HepG2 (cell line): Measurements from ENCODE around the gene VSNL1. TPM values are rescaled to one million over a fixed set of nuclear protein-coding genes. Genes with fewer than 3 reads are reported as not detected.

Source experiments
- ATAC-seq: fragments of 200-7000 bp; cut with Tn5 transposase; 3 replicates; pipeline ENCODE4 v1.9.1; 2020; ENCODE audit warnings: mild to moderate bottlenecking, moderate library complexity
- BruUV-seq: library from RNA; stranded (reverse); fragments of 400-500 nt; replicated peaks from 2 replicates; lab custom pipeline; 2021; lab: Mats Ljungman, UMichigan
- CTCF ChIA-PET: fragments of 300-600 bp; formaldehyde crosslinking; extraction: SDS; loops from one replicate; lab custom pipeline; 2021; ENCODE audit warnings: low total read pairs, inconsistent platforms, low intra/inter-chr PET ratio; lab: Yijun Ruan, JAX
- POLR2A ChIA-PET: fragments of 350-600 bp; sonication (Branson Sonifier 250); formaldehyde crosslinking; loops from one replicate; lab custom pipeline; 2020; ENCODE audit warnings: antibody characterized with exemption, inconsistent platforms; lab: Yijun Ruan, JAX
- DNase-seq: peaks from one replicate; pipeline ENCODE4 v3.0.0-alpha.2; 2015; ENCODE audit warnings: low spot score
- FAIRE-seq: peaks from 3 replicates; lab custom pipeline; 2011; peaks lifted over from hg19 to GRCh38; lab: Jason Lieb, UNC
- H2AFZ ChIP-seq: one replicate; pipeline ENCODE4 v1.6.1; 2011; ENCODE audit warnings: low read length, inconsistent platforms
- H3K27ac ChIP-seq: fragments of 300-600 bp; 3 replicates; pipeline ENCODE4 v1.8.0; 2011; ENCODE audit warnings: mixed run types, mild to moderate bottlenecking, mixed read lengths, low read length, inconsistent platforms; ENCODE audit not compliant: insufficient read depth; ENCODE audit errors: extremely low read length
- H3K27me3 ChIP-seq, 2 experiments: fragments of 200-600 bp in 1 of 2; 2 replicates in 1 of 2; 3 replicates in 1 of 2; pipeline versions ENCODE4 v1.6.0 to v1.8.0; 2011; ENCODE audit warnings: low read length in 2 of 2, mild to moderate bottlenecking in 2 of 2, moderate library complexity in 2 of 2, inconsistent platforms in 1 of 2; ENCODE audit not compliant: insufficient read depth in 2 of 2, control insufficient read depth in 1 of 2
- H3K36me3 ChIP-seq, 2 experiments: fragments of 200-600 bp in 1 of 2; replicated peaks in 1 of 2; 2 replicates in 1 of 2; 3 replicates in 1 of 2; pipeline versions ENCODE4 v1.5.1 to v1.8.0; 2011; ENCODE audit warnings: low read length in 2 of 2, inconsistent platforms in 1 of 2; ENCODE audit not compliant: insufficient read depth in 2 of 2, control insufficient read depth in 1 of 2
- H3K4me1 ChIP-seq: 2 replicates; pipeline ENCODE4 v1.5.1; 2012; ENCODE audit warnings: low read length, inconsistent platforms; ENCODE audit not compliant: insufficient read depth
- H3K4me2 ChIP-seq: 2 replicates; pipeline ENCODE4 v1.6.0; 2011; ENCODE audit warnings: low read depth, low read length, inconsistent platforms
- H3K4me3 ChIP-seq, 3 experiments: fragments of 200-600 bp in 1 of 3; sonication (generic), shearing (Covaris generic) in 1 of 3; replicated peaks in 1 of 3; 2 replicates each; pipeline ENCODE4 v1.5.1; 2011 to 2016; ENCODE audit warnings: low read length in 3 of 3, inconsistent platforms in 2 of 3, low read depth in 2 of 3, mild to moderate bottlenecking in 2 of 3, control low read depth in 1 of 3, mixed read lengths in 1 of 3; ENCODE audit not compliant: insufficient read depth in 1 of 3
- H3K79me2 ChIP-seq: one replicate; pipeline ENCODE4 v1.6.1; 2011; ENCODE audit warnings: low read length, inconsistent platforms; ENCODE audit not compliant: insufficient read depth
- H3K9ac ChIP-seq: 2 replicates; pipeline ENCODE4 v1.6.0; 2011; ENCODE audit warnings: mild to moderate bottlenecking, low read depth, low read length, inconsistent platforms; ENCODE audit not compliant: insufficient read depth
- H3K9me3 ChIP-seq: 2 replicates; pipeline ENCODE4 v1.5.1; 2012; ENCODE audit warnings: mild to moderate bottlenecking, low read length
- H4K20me1 ChIP-seq: 2 replicates; pipeline ENCODE4 v1.6.0; 2011; ENCODE audit warnings: inconsistent platforms, mild to moderate bottlenecking, low read length, moderate library complexity; ENCODE audit not compliant: insufficient read depth
- CEBPB ChIP-seq: IDR thresholded peaks from 2 replicates; pipeline ENCODE4 v1.6.1; 2011; ENCODE audit warnings: low read depth, low read length, improper control_type of control experiment, borderline replicate concordance
- RBM22 ChIP-seq: fragments of 200-400 bp; formaldehyde crosslinking; optimal IDR thresholded peaks from 2 replicates; pipeline ENCODE3; 2017; ENCODE audit warnings: mild to moderate bottlenecking, low read length, moderate library complexity
- SRSF9 ChIP-seq: fragments of 200-400 bp; formaldehyde crosslinking; IDR thresholded peaks from 2 replicates; pipeline ENCODE4 v1.6.1; 2018; ENCODE audit warnings: borderline replicate concordance, mild to moderate bottlenecking, low read depth, low read length; ENCODE audit not compliant: insufficient read depth, poor library complexity, severe bottlenecking
- ZNF18 ChIP-seq: sonication (generic); formaldehyde crosslinking; IDR thresholded peaks from 2 replicates; pipeline ENCODE4 v1.8.0; 2022; ENCODE audit warnings: mild to moderate bottlenecking, missing genetic modification reagents; ENCODE audit not compliant: insufficient replicate concordance
- WGBS: methylation state at CpG from one replicate; pipeline ENCODE4 v1.1.6; 2017; ENCODE audit warnings: low lambda C conversion rate; 5-methylcytosine and 5-hydroxymethylcytosine counted together
- in situ Hi-C: cut with HindIII; loops from 2 replicates; pipeline ENCODE4 v1.10.0; 2017; ENCODE audit warnings: low pct_unique_long_range_greater_than_20kb; ENCODE audit not compliant: extremely low pct_ligation_motif_present
- intact Hi-C: fragments of 100-400 bp; cut with micrococcal nuclease; formaldehyde crosslinking; loops from one replicate; pipeline ENCODE4 v1.10.0; 2022; ENCODE audit not compliant: unreplicated experiment
- polyA plus RNA-seq, 8 experiments: library from polyadenylated mRNA; depleted of rRNA in 3 of 8; stranded (reverse) in 7 of 8; unstranded in 1 of 8; fragments of >200 nt; fragmentation: Illumina TruSeq in 4 of 8; extraction: Trizol in 4 of 8; gene quantifications; 2 replicates each; pipeline versions ENCODE4 v1.2.1 to v1.2.3, GENCODE V29; 2011 to 2016; ENCODE audit warnings: low read depth in 4 of 8, missing spikeins in 1 of 8, mixed read lengths in 1 of 8; ENCODE audit not compliant: insufficient read depth in 1 of 8
- total RNA-seq, 5 experiments: library from RNA; depleted of rRNA; stranded (reverse); fragments of >200 nt; fragmentation: Illumina TruSeq; extraction: Trizol; gene quantifications; 2 replicates each; pipeline ENCODE4 v1.2.3, GENCODE V29; 2016; ENCODE audit warnings: low read depth in 1 of 5

Gene VSNL1
- total and polyA plus RNA-seq, 2 of the 13 experiments (the other 11 are each of a cell fraction or from before 2014, with no cell fraction given), result 63.2 to 95.9 TPM

GRCh38 chr2:17599617-17600016, 59.1 kb downstream of the VSNL1 start:
- Histone ChIP-seq H3K9ac (no peak overlapping the region), H3K27ac (no peak overlapping the region), H4K20me1 (no peaks in the 10 kb centered on the region), H3K4me2 (no peak overlapping the region), H3K4me3 (no peak overlapping the region), H3K9me3 (no peaks in the 10 kb centered on the region)
- intact Hi-C loops, result no loop called here
- DNase-seq (no peak), FAIRE-seq (no peak)
- TF ChIP-seq SRSF9 (no peak), RBM22 (peak; percentile 59)
- TF ChIP-seq, all 625 proteins: peak for 1
- Histone ChIP-seq H3K4me1 (peaks cover 17% of the 10 kb centered on the region), H3K36me3 (peaks cover 15 to 57% of the 10 kb centered on the region in 2 experiments), H3K27me3 (no peaks in the 10 kb centered on the region), H3K79me2 (no peaks in the 10 kb centered on the region), H2AFZ (no peak overlapping the region)
- no peak for ATAC-seq
- no TSS peak for BruUV-seq
- CTCF ChIA-PET, result no interaction called here
- in situ Hi-C loops, result loop anchor here (10.0 kb wide), 1 partner anchor 55 kb away; the partner anchor contains the start of gene VSNL1
- POLR2A ChIA-PET, result no interaction called here
- 81% methylated on average over 1 of the region's 1 CpG for WGBS

GRCh38 chr2:17600556-17601204, 60.2 kb downstream of the VSNL1 start:
- intact Hi-C loops (no loop called here), in situ Hi-C loops (no loop called here)
- ATAC-seq (no peak), DNase-seq (no peak), FAIRE-seq (no peak)
- no peaks in the 10 kb centered on the region for H3K9me3 ChIP-seq
- H3K27ac ChIP-seq, result no peak overlapping the region
- BruUV-seq, result no TSS peak
- no peak overlapping the region for H3K9ac ChIP-seq
- CTCF ChIA-PET, result no interaction called here
- peaks cover 14 to 57% of the 10 kb centered on the region in 2 experiments for H3K36me3 ChIP-seq
- H3K4me3 ChIP-seq, result no peak overlapping the region
- POLR2A ChIA-PET, result no interaction called here
- TF ChIP-seq ZNF18 (no peak), CEBPB (0 out of 2 replicates have a peak, but pooled peaks have one; percentile 17)
- no peak overlapping the region for H3K4me2 ChIP-seq
- peaks cover 6% of the 10 kb centered on the region for H3K4me1 ChIP-seq
- H3K27me3 ChIP-seq, result no peaks in the 10 kb centered on the region
- no peak overlapping the region for H2AFZ ChIP-seq
- H3K79me2 ChIP-seq, result no peaks in the 10 kb centered on the region
- no peaks in the 10 kb centered on the region for H4K20me1 ChIP-seq
